KMS-11 (cell line): Measurements from ENCODE around the gene IFNGR2.

Source experiments
- H2AFZ ChIP-seq: fragments of 200-600 bp; sonication (generic); 2 replicates; pipeline ENCODE4 v1.6.1; 2016; ENCODE audit warnings: antibody characterized with exemption, mixed run types, low read depth
- H3K27ac ChIP-seq: fragments of 200-600 bp; sonication (generic); 2 replicates; pipeline ENCODE4 v1.6.1; 2016; ENCODE audit warnings: mild to moderate bottlenecking, mixed run types
- H3K27me3 ChIP-seq: fragments of 200-600 bp; sonication (generic); 2 replicates; pipeline ENCODE4 v1.6.1; 2017; ENCODE audit warnings: mild to moderate bottlenecking, low read depth, mixed run types, moderate library complexity; ENCODE audit not compliant: insufficient read depth
- H3K36me3 ChIP-seq: fragments of 200-600 bp; sonication (generic); 2 replicates; pipeline ENCODE4 v1.6.1; 2017; ENCODE audit warnings: mild to moderate bottlenecking, mixed run types; ENCODE audit not compliant: insufficient read depth
- H3K4me1 ChIP-seq: fragments of 200-600 bp; sonication (generic); 2 replicates; pipeline ENCODE4 v1.6.1; 2016; ENCODE audit warnings: mild to moderate bottlenecking, low read depth, mixed run types; ENCODE audit not compliant: poor library complexity, severe bottlenecking
- H3K4me2 ChIP-seq: fragments of 200-600 bp; sonication (generic); 2 replicates; pipeline ENCODE4 v1.7.0; 2016; ENCODE audit warnings: mild to moderate bottlenecking, mixed run types
- H3K4me3 ChIP-seq: fragments of 200-600 bp; sonication (generic); IDR thresholded peaks from 2 replicates; pipeline ENCODE4 v1.6.1; 2017; ENCODE audit warnings: low read depth, low read length, mixed read lengths; ENCODE audit not compliant: insufficient read depth
- H3K79me2 ChIP-seq: fragments of 200-600 bp; sonication (generic); 2 replicates; pipeline ENCODE4 v1.6.1; 2016; ENCODE audit warnings: low read depth, mixed run types; ENCODE audit not compliant: insufficient read depth
- H3K9ac ChIP-seq: fragments of 200-600 bp; sonication (generic); 2 replicates; pipeline ENCODE4 v1.6.1; 2016; ENCODE audit warnings: mild to moderate bottlenecking, mixed run types
- H4K20me1 ChIP-seq: fragments of 200-600 bp; sonication (generic); 2 replicates; pipeline ENCODE4 v1.6.1; 2016; ENCODE audit warnings: mild to moderate bottlenecking, mixed run types; ENCODE audit not compliant: insufficient read depth
- TF ChIP-seq, protein P1 (sequence below): fragments of 200-600 bp; sonication (generic); conservative IDR thresholded peaks from 2 replicates; pipeline ENCODE4 v1.6.1; 2017; ENCODE audit warnings: low read depth, mild to moderate bottlenecking, antibody characterized with exemption, low read length, moderate library complexity, mixed read lengths

Gene IFNGR2

DNA sequence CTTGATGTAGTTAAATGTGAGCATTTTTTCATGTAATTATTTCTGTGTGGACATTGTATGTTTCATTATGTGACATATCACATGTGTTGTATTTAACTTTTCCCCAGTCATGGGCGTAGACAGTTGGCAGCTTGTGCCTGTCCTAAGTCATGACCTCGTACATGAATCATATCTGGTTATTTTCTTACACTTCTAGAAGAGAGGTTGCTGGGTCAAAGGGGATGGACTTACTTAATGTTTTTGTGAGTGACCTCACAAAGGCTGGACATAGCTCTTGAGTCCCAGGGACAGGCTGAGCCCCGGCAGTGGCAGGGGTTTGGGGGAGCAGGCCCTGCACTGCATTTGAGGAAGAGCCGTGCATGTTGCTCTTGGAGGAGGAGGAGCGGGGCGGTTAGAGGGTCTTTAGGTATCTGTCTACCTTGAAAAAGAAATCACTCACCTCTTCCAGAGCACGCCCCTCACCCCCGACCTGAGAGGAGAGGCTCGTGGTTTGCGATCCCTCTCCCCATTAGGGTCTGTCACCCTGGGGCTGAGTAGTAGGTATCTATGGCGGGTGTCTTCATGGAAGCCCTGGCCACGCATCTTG is 16.4 kb downstream of the IFNGR2 start:
- H3K9ac ChIP-seq = no peak overlapping the region
- no peak overlapping the region for H3K27ac ChIP-seq
- no peak overlapping the region for H3K4me2 ChIP-seq
- H4K20me1 ChIP-seq = no peaks in the 10 kb centered on the region
- no peaks in the 10 kb centered on the region; the same call in 1 of the 2 replicates for H3K36me3 ChIP-seq
- H3K79me2 ChIP-seq = 0 out of 2 replicates have a peak, but pooled peaks cover 2% of the 10 kb centered on the region
- no peak overlapping the region for H3K4me3 ChIP-seq
- H2AFZ ChIP-seq = no peak overlapping the region
- H3K4me1 ChIP-seq = no peaks in the 10 kb centered on the region
- no peaks in the 10 kb centered on the region for H3K27me3 ChIP-seq
- TF ChIP-seq, protein P1, sequence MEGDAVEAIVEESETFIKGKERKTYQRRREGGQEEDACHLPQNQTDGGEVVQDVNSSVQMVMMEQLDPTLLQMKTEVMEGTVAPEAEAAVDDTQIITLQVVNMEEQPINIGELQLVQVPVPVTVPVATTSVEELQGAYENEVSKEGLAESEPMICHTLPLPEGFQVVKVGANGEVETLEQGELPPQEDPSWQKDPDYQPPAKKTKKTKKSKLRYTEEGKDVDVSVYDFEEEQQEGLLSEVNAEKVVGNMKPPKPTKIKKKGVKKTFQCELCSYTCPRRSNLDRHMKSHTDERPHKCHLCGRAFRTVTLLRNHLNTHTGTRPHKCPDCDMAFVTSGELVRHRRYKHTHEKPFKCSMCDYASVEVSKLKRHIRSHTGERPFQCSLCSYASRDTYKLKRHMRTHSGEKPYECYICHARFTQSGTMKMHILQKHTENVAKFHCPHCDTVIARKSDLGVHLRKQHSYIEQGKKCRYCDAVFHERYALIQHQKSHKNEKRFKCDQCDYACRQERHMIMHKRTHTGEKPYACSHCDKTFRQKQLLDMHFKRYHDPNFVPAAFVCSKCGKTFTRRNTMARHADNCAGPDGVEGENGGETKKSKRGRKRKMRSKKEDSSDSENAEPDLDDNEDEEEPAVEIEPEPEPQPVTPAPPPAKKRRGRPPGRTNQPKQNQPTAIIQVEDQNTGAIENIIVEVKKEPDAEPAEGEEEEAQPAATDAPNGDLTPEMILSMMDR = no peak

DNA sequence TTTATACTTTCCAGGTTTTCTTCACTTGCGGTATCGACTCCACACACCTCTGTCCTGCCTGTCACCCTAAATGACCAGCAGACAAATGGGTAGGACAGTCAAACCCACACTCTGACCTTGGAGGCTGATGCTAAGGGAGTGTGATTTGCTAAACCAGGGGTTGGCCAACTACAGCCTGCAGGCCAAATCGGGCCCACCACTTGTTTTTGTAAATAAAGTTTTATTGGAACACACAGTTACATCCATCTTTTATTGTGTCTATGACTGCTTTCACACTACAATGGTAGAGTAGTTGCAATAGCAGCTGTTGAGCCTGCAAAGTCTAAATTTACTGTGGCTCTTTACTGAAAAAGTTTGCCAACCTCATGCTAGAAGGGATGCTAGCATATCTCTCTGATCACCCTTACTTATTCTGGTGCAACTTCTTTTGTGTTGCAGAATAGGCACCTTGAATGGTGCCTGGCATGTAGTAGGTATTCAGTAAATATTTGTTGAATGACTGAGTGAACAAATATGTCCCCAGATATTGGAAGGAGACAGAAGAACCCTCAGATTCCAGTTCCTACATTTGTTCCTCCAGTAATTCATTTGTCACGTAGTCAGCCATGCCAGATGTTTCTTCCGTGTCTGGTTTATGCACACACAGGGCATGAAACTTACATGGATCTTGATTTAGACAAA is 18.6 kb downstream of the IFNGR2 start:
- TF ChIP-seq, protein P1 = no peak
- H4K20me1 ChIP-seq = no peaks in the 10 kb centered on the region
- H3K36me3 ChIP-seq = no peaks in the 10 kb centered on the region; the same call in 1 of the 2 replicates
- H3K4me3 ChIP-seq = no peak overlapping the region
- no peak overlapping the region for H3K4me2 ChIP-seq
- H3K9ac ChIP-seq = no peak overlapping the region
- no peaks in the 10 kb centered on the region for H3K4me1 ChIP-seq
- H2AFZ ChIP-seq = no peak overlapping the region
- H3K27ac ChIP-seq = no peak overlapping the region
- no peaks in the 10 kb centered on the region for H3K79me2 ChIP-seq
- no peaks in the 10 kb centered on the region for H3K27me3 ChIP-seq

GRCh38 chr21:33424214-33424613 is 21.0 kb downstream of the IFNGR2 start:
- H3K79me2 ChIP-seq = no peaks in the 10 kb centered on the region
- no peaks in the 10 kb centered on the region for H3K27me3 ChIP-seq
- H3K36me3 ChIP-seq = no peaks in the 10 kb centered on the region; the same call in none of the 2 replicates
- H3K4me3 ChIP-seq = no peak overlapping the region
- TF ChIP-seq, protein P1 = no peak
- no peak overlapping the region for H2AFZ ChIP-seq
- no peaks in the 10 kb centered on the region for H3K4me1 ChIP-seq
- H3K27ac ChIP-seq = no peak overlapping the region
- no peak overlapping the region for H3K9ac ChIP-seq
- no peak overlapping the region for H3K4me2 ChIP-seq
- no peaks in the 10 kb centered on the region for H4K20me1 ChIP-seq

GRCh38 chr21:33425825-33426224 is 22.6 kb downstream of the IFNGR2 start:
- H3K79me2 ChIP-seq = no peaks in the 10 kb centered on the region
- H3K36me3 ChIP-seq = no peaks in the 10 kb centered on the region; the same call in none of the 2 replicates
- H2AFZ ChIP-seq = no peak overlapping the region
- no peak overlapping the region for H3K9ac ChIP-seq
- no peaks in the 10 kb centered on the region for H3K4me1 ChIP-seq
- no peaks in the 10 kb centered on the region for H3K27me3 ChIP-seq
- no peak overlapping the region for H3K27ac ChIP-seq
- no peak overlapping the region for H3K4me3 ChIP-seq
- no peak overlapping the region for H3K4me2 ChIP-seq
- H4K20me1 ChIP-seq = no peaks in the 10 kb centered on the region
- TF ChIP-seq, protein P1 = no peak
